ENCODE measurements around the gene WNK1. TPM values are rescaled to one million over a fixed set of nuclear protein-coding genes. Genes with fewer than 3 reads are reported as not detected.

The WNK1 gene
- total RNA-seq, 1 donor from 2014 or later, result 57.6 TPM

DNA sequence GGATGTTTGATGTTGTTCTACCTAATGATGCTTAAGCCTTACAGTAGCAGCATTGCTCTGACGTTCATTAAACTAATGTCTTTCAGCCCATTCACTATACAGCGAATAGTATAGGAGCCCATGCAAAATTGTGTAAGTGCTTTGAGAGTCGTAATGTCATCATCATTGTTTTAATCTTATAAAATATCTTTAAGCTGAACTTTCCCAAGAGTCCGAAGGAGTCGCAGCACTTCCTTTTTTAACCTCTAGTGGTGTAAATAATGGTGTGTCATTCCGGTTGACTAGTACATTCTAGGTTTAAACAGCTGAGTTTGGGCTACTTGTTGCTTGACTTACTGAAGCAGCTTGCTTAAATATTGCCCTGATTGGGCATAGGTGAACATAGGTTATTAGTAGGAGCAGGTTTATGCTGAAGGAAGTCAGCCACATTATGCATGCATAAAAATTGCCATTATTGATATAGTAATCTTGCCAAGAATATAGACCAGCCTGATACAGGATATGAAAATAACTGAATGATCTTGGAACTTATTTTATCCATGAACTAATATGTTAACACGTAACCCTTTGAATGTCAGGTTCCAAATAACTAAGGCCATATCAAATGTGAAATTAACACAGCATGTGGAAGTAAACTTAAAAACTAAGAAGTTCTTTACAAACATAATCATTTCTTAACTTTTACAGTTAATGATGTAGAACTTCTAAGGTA is 2.6 kb downstream of the WNK1 start:
- TF ChIP-seq, protein P1, sequence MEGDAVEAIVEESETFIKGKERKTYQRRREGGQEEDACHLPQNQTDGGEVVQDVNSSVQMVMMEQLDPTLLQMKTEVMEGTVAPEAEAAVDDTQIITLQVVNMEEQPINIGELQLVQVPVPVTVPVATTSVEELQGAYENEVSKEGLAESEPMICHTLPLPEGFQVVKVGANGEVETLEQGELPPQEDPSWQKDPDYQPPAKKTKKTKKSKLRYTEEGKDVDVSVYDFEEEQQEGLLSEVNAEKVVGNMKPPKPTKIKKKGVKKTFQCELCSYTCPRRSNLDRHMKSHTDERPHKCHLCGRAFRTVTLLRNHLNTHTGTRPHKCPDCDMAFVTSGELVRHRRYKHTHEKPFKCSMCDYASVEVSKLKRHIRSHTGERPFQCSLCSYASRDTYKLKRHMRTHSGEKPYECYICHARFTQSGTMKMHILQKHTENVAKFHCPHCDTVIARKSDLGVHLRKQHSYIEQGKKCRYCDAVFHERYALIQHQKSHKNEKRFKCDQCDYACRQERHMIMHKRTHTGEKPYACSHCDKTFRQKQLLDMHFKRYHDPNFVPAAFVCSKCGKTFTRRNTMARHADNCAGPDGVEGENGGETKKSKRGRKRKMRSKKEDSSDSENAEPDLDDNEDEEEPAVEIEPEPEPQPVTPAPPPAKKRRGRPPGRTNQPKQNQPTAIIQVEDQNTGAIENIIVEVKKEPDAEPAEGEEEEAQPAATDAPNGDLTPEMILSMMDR (IDR thresholded peaks at IDR 0.05; ENCODE audit: insufficient read depth, low read length, poor library complexity, severe bottlenecking), result peak; percentile 44
- Histone ChIP-seq H3K27me3 (ENCODE audit: control insufficient read depth, insufficient read depth, low read length) (no peaks in the 10 kb centered on the region), H3K4me3 (ENCODE audit: low read depth, low read length) (peak overlapping the region; percentile 92), H3K36me3 (ENCODE audit: control insufficient read depth, insufficient read depth, low read length) (no peaks in the 10 kb centered on the region)
- DNase-seq (ENCODE audit: low read depth), result no peak

DNA sequence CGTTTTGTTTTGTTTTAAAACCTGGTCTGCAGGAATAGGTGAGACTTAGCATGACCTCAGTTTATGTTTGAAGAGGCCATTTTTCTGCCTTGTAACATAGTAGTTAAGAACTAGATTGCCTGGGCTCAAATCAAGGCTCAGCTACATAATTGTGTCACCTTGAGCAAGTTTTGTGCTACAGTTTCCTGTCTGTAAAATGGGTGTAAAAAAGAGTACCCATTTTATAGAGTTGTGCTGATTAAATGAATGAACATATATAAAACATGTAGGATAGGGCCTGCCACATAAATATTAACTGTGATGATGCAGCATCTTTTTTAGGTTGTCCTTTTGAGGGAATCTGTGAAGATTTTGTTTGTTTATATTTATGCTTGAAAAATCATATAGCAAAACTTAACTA is 7.2 kb downstream of the WNK1 start:
- TF ChIP-seq, protein P1 (IDR thresholded peaks at IDR 0.05; ENCODE audit: insufficient read depth, low read length, poor library complexity, severe bottlenecking), result no peak
- Histone ChIP-seq H3K4me3 (ENCODE audit: low read depth, low read length) (no peak overlapping the region), H3K36me3 (ENCODE audit: control insufficient read depth, insufficient read depth, low read length) (no peaks in the 10 kb centered on the region), H3K27me3 (ENCODE audit: control insufficient read depth, insufficient read depth, low read length) (no peaks in the 10 kb centered on the region)
- no peak for DNase-seq (ENCODE audit: low read depth)

DNA sequence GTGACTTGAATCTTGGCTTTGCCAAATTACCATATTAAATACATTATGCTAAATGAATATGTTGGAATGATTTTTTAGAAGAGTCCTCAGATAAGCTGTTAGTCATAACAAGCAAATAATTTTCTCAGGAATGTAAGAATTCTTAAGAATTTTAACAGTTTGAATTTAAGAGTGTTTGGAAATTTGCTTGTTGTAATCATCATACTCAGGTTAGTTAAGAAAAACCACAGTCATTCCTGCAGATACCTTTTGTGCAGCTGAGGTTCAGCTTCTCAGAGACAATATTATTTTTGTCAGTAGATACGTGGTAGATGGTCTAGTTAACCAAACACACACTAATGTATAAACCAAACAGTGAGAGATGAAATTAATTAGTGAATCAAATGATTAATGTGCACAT is 8.9 kb downstream of the WNK1 start:
- no peak for DNase-seq (ENCODE audit: low read depth)
- Histone ChIP-seq H3K36me3 (ENCODE audit: control insufficient read depth, insufficient read depth, low read length) (no peaks in the 10 kb centered on the region), H3K27me3 (ENCODE audit: control insufficient read depth, insufficient read depth, low read length) (no peaks in the 10 kb centered on the region), H3K4me3 (ENCODE audit: low read depth, low read length) (no peak overlapping the region)
- TF ChIP-seq, protein P1 (IDR thresholded peaks at IDR 0.05; ENCODE audit: insufficient read depth, low read length, poor library complexity, severe bottlenecking), result no peak

DNA sequence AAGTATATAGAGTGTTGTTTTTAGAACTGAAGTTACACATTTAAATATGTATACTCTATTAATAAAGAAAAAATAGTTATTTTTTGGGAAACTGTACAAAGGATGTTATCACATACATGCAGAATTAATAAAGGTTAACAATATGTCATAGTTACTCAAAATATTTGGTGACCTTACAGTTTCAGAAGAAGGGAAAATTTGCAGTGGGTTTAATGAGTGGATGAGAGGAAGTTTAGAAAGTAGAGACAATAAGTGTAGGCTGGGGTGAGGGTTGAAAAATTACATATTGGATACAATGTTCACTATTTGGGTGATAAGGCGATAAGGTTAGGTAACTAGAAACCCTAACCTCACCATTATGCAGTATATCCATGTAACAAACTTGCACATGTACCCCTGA is 13.5 kb downstream of the WNK1 start:
- H3K4me3 ChIP-seq (ENCODE audit: low read depth, low read length), result no peak overlapping the region
- H3K36me3 ChIP-seq (ENCODE audit: control insufficient read depth, insufficient read depth, low read length), result no peaks in the 10 kb centered on the region
- TF ChIP-seq, protein P1 (IDR thresholded peaks at IDR 0.05; ENCODE audit: insufficient read depth, low read length, poor library complexity, severe bottlenecking), result no peak
- no peak for DNase-seq (ENCODE audit: low read depth)
- no peaks in the 10 kb centered on the region for H3K27me3 ChIP-seq (ENCODE audit: control insufficient read depth, insufficient read depth, low read length)

DNA sequence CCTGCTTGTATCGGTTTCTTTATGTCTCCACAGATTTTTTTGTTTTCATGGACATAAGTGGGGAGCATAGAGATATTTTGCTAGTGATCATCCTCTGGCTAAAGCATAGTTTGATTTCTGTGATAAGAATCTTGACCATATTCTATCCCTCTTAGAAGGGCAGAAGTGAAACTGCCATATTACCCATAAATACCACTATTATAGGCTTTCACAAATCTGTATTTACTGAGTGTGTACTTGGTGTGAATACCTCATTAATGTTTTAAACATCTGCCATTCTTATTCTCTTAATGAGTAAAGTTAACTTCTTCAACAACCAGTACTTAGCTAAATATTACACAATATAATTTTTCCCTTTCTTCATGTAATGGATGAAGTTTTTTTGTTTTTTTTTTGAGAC is 16.1 kb downstream of the WNK1 start:
- DNase-seq (ENCODE audit: low read depth), result no peak
- no peaks in the 10 kb centered on the region for H3K36me3 ChIP-seq (ENCODE audit: control insufficient read depth, insufficient read depth, low read length)
- H3K27me3 ChIP-seq (ENCODE audit: control insufficient read depth, insufficient read depth, low read length), result no peaks in the 10 kb centered on the region
- TF ChIP-seq, protein P1 (IDR thresholded peaks at IDR 0.05; ENCODE audit: insufficient read depth, low read length, poor library complexity, severe bottlenecking), result no peak
- no peak overlapping the region for H3K4me3 ChIP-seq (ENCODE audit: low read depth, low read length)

DNA sequence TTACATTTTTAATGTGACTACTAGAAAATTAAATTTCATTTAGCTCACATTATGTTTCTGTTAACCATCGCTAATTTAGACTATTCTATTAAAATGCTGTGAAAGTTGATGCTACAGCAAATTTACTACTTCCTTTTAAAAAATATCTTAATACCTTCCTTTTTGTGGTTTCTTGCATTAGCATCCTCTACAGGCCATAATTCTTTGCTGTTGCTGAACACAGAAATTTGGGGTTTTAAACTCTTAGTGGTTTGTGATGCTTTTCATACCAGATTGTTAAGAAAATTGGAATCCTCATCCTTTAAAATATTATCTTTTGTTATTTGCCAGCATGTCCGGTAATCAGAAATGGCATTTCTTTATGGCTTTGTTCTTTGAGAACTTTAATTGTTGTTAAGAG is 18.1 kb downstream of the WNK1 start:
- no peak for DNase-seq (ENCODE audit: low read depth)
- TF ChIP-seq, protein P1 (IDR thresholded peaks at IDR 0.05; ENCODE audit: insufficient read depth, low read length, poor library complexity, severe bottlenecking), result no peak
- Histone ChIP-seq H3K36me3 (ENCODE audit: control insufficient read depth, insufficient read depth, low read length) (no peaks in the 10 kb centered on the region), H3K4me3 (ENCODE audit: low read depth, low read length) (no peak overlapping the region), H3K27me3 (ENCODE audit: control insufficient read depth, insufficient read depth, low read length) (no peaks in the 10 kb centered on the region)

All from kidney epithelial cell (primary cell).